NCI-H1092 treated with DMSO at 0.1 percent for 48 hours (cell line): ENCODE data around the gene ABHD5.

Experiments
- DNase-seq: peaks from one replicate; lab custom pipeline; 2025; lab: John Stamatoyannopoulos, UW

ABHD5 gene

DNA sequence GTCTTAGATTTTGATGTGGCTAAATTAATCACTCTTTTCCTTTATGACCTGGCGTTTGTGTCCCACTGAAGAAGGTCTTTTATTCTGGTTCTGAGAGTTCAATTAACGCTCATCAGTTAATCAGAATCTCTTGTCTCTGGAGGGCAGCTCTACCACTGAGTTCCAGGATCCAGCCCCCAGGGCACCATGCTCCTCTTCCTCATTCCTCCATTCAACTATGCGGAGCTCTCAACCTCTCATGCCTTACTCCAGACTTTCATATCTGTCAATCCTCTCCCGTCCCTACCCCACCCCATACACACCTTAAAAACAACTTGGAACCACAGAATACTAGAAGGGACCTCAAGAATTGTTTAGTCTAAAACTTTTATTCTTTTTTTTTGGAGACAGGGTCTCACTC, 4.8 kb upstream of the ABHD5 start:
- no peak for DNase-seq

- DNase-seq: no peak
These were observed 4.4 kb upstream of the ABHD5 start for GRCh38 chr3:43686333-43686699.

DNA sequence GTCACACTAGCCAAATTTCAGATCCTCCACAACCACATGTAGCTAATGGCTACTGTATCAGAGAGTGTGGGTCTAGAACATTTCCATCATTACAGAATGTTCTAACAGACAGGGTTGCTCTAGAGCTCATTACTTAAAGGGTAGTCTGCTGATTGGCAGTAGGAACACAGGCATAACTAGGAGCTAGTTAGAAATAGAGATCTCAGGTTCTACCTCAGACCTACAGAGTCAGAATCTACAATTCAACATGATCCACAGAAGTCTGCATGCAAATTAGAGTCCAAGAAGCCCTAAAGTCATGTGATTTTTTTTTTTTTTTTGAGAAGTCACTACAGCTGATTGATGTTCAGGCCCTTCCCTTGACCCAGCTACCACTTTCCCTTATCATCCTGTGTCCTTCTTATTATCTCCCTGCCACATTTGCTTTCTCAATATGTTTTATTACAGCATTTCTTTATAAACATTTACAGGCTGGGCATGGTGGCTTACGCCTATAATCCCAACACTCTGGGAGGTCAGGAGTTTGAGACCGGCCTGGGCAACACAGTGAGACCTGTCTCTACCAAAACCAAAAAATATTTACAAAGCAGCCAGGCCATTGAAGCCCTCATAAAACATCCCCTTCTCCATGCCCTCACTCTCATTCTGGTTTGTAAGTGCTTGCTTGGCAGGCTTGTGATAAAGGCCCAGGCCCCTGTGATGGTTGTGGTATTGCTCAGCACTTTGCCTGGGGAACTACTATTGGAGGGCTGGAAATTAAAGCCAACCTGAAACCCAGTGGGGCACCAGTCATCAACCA, 3.8 kb upstream of the ABHD5 start:
- no peak for DNase-seq

GRCh38 chr3:43687499-43687811, 3.3 kb upstream of the ABHD5 start:
- DNase-seq: no peak

GRCh38 chr3:43688245-43688650, 2.5 kb upstream of the ABHD5 start:
- no peak for DNase-seq

- no peak for DNase-seq
These were observed 1.6 kb upstream of the ABHD5 start for GRCh38 chr3:43689166-43689565.

DNA sequence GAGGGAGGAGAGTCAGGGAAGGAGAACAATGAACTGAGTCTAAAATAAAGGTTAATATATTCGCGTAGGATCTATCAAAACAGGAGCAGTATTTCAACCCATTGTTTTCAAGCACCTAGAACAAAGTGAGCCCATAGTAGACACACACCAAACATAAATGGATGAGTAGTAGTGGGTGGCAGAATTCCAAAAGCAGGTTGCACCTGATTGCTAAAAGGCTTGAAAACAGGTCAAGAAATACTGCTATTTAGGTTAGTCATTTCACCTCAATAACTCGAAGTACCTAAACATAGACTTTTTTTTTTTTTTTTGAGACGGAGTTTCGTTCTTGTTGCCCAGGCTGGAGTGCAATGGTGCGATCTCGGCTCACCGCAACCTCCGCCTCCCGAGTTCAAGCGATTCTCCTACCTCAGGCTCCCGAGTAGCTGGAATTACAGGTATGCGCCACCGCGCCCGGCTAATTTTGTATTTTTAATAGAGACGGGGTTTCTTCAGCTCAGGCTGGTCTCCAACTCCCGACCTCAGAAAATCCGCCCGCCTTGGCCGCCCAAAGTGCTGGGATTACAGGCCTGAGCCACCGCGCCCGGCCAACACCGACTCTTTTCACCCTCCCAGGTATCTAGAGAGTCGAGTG, 855 bp upstream of the ABHD5 start:
- DNase-seq: peak; percentile 17

GRCh38 chr3:43691120-43691995, 620 bp downstream of the ABHD5 start:
- DNase-seq: peak; percentile 10

DNA sequence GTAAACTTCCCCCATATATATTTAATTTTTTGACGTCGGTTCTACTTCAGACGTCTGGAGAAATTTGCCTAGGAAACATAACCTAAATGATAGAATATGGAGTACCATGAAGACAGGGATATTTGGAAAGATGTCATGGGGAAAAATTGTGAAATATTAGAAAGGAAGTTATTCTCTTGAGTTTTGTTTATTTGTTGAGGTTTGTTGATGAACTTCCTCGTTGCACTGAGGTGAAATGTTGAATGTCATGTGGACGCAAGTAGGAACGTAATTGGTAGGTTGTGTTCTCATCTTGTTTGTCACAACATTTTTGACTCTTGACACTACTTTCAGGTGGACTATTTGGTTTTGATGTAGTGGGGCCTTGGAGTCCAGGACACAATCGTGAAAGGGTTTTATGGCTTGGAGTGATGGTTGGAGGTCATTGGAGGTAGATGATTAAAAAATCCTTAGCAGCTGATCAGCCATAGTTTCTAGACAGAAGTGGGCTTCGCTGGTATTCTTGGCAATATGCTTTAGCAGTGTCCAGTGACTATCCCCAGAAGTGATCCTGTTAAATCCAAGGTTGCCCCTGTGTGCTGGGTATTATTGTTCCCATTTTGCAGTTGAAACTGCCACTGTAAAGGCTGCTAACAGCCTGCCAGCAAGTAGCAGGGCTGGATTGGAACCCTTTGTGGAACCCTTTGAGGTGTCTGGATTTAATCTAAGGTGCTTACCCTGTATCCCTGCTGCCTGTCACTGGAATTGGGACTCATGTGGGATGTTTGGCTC, 1.5 kb downstream of the ABHD5 start:
- DNase-seq: no peak

DNA sequence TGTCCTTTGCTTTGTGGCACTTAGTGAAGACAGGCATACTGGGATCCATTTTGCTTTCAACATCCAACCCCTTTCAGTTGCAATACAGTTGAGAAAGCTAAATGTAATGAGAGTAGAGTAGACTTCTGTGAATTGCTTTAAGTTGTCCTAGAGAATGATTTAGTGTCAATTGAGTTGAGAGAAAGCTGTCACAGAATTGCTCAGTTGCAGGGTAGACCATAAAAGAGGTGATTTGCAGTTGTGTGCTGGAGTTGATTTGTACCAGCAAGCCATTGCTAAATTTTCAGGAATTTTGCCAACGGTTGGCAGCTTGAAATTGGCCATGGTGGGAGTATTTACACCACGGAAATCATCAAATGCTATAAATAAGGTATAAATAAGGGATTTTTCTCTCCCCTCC, 2.2 kb downstream of the ABHD5 start:
- DNase-seq: no peak

DNA sequence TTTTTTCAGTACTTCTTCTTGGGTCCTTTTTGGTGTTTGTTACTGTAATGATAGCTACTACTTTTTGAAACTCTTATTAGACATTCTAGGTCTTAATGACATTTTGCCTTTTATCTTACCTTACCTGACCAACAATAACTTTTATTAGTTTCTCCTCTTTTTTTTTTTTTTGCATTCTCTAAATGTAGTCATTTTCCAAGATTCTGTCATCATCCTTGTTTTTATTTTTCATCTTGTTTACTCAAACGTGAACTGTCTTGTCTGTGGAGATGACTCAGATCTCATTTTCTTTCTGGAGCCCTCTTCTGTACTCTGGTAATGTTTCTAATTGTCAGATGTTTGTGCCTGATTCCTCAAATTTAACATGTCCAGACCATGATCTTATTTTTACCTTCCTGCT, 2.9 kb downstream of the ABHD5 start:
- no peak for DNase-seq

- no peak for DNase-seq
These were observed 4.7 kb downstream of the ABHD5 start for GRCh38 chr3:43695443-43695842.

GRCh38 chr3:43695863-43696262, 5.1 kb downstream of the ABHD5 start:
- no peak for DNase-seq

DNA sequence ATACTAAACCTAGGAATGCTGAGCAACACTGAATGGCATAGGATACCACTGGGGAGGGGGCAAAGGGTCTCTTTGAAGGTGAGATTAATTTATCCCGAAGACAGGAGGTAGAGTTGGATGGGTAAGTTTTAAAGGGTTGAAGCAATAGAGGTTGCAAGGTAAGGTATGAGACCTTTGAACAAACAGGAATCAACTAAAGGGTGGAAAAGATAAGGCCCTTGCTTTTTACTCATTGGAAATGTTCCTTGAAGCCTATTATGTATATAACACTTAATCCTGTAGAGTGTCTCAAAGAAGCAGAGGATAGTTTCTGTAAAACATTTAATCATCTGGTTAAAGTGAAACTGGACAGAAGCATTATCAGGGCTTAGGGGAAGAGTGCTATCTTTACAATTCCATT, 5.7 kb downstream of the ABHD5 start:
- DNase-seq: no peak

DNA sequence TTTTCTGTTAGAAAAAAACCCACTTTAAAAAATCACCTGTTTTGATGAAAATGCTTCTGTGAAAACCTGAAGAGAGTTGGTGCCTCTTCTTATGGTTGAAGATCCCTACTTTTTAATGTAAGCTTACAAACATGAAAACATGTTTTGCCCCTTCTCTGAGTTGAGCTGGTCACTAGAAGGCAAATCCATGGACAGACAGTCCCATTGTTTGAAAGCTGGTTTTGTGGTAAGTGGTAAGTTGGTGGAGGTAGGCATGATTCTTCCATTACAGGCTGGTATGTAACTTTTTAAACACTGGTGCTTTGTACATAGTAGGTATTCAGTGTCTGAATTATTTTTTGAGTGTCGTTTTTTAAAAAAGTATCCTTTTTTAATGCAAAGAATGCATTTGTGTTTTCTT, 6.1 kb downstream of the ABHD5 start:
- DNase-seq: no peak

DNA sequence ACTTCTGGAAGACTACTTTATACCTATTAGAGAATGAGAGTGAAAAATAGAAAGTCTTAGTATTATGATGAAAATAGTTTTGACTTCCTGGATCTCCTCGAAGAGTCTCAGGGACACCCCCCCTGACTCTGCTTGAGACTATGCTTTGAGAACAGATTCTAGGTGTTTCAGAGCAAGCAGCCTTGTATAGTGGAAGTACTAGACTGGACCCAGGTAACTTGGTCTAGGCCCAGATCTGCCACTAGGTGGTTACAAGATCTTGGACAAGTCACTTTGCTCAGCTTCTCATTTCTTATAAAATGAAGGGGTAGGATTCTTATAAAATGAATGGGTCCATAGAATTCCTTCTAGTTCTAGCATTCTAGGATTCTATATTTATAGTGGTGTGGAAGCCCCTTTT, 9.1 kb downstream of the ABHD5 start:
- no peak for DNase-seq

- DNase-seq: no peak
These were observed 14.0 kb downstream of the ABHD5 start for GRCh38 chr3:43704697-43705096.

DNA sequence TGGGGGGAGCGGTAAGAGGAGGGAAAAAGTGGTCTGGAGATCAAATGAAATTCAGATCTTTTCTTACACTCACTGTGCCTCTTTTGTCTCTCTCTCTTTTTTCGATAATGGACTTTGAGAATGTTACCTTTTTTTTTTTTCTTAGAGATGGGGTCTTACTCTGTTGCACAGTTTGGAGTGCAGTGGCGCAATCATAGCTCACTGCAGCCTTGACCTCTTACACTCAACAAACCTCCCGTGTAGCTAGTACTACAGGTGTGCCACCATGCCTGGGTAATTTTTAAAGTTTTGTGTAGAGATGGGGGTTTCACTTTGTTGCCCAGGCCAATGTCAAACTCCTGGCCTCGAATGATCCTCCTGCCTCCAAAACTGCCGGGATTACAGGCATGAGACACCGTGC, 15.6 kb downstream of the ABHD5 start:
- DNase-seq: no peak

DNA sequence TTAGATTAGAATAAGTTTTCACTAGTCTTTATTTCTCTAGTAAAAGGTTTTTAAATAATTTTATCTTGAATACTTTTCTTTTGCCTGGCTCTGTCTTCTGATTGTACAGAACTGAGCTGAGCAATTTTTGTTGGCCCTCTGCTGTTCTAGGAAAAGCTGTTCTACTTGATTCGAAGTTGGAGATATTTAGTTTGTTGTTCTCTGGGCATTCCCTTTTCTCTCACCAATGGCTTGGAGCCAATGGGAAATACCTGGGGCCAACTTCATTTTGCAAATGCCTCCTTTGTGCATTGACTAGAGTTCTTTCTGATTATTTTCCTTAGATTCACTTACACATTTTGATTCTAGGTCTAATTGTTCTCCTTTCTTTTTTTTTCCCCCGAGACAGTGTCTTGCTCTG, 16.5 kb downstream of the ABHD5 start:
- no peak for DNase-seq

DNA sequence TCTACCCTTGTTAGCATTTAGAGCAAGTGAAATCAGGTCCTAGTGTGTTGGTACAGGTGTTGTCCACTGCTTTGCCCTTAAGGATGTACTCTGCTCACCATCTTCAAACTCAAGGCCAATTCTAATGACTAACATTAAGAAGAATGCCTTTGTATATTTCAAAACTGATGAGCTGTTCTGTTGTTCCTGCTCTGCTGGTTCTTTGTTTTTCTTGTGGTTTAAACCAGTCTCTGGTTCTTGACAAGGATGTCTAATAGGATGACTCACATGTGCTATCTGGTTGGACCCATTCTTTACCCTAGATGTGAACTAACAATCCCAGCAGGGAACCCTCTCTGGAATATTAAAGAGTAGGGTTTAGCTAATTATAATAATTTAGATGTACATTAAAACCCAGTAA, 17.3 kb downstream of the ABHD5 start:
- no peak for DNase-seq

DNA sequence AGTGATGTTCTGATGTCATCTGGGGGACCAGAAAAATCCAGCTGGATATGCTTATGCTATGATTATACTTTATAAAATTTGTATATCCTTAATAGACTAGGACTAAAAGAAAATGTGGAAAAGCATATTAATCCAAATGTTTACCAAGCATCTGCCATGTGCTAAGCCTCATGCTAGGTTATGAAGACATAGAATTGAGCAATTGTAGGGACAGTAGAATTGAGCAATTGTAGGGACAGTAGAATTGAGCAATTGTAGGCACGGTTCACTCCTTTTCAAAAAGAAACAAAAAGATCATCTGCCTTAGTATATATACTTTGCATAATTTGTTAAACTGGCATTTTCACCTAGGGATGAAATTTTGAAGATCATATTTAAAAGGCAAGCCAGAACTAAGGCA, 18.3 kb downstream of the ABHD5 start:
- no peak for DNase-seq

- no peak for DNase-seq
These were observed 19.9 kb downstream of the ABHD5 start for GRCh38 chr3:43710607-43711006.
